Ammon's horn (tissue), 1 donor: ENCODE results near the gene ZNF562.

Source experiments
- DNase-seq: peaks from one replicate; pipeline ENCODE4 v3.0.0-alpha.2; 2016; ENCODE audit warnings: low spot score

The ZNF562 gene

DNA sequence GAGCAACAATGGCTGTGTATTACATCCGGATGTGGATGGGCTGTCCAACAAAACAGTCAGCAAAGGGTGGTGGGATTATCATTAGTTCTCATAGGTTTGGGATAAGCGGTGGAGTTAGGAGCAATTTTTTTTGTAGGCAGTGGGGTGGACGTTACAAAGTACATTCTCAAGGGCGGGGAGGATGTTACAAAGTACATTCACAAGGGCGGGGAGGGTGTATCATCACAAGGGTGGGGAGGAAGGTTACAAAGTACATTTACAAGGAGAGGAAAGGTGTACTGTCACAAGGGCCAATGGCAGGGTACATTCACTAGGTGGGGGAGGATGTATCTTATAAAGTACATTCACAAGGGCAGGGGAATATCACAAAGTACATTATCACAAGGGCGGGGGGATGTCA lies 33.1 kb downstream of the ZNF562 start:
- no peak for DNase-seq

- DNase-seq: no peak
Measured at GRCh38 chr19:9640956-9641355, 33.9 kb downstream of the ZNF562 start.

- DNase-seq: no peak
Measured at GRCh38 chr19:9636018-9636417, 38.9 kb downstream of the ZNF562 start.

DNA sequence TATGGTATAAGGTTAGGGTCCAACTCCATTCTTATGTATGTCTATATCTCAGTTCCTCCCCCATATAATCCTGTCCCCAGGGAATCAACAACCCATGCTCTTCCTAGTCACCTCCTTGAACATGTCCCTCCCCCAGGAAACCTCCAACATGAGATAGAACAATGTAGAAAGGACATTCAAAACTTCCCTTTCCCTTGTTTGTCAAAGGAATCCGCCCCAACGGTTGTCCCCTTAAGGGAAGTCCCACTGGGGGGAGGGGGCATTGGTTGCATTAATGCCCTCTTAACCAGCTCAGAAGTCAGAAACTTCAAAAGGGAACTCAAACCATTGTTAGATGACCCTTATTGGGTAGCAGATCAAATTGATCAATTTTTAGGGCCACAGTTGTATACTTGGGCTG lies 47.0 kb downstream of the ZNF562 start:
- DNase-seq: no peak

- no peak for DNase-seq
Measured at GRCh38 chr19:9622531-9622930, 52.4 kb downstream of the ZNF562 start.

GRCh38 chr19:9621156-9622037 lies 53.5 kb downstream of the ZNF562 start, which contains the start of gene ZNF561:
TSS of gene ZNF561 (minus strand) at chr19:9621232. CDS start at chr19:9619456, 1,776 bp downstream.
- peak; percentile 94 for DNase-seq

DNA sequence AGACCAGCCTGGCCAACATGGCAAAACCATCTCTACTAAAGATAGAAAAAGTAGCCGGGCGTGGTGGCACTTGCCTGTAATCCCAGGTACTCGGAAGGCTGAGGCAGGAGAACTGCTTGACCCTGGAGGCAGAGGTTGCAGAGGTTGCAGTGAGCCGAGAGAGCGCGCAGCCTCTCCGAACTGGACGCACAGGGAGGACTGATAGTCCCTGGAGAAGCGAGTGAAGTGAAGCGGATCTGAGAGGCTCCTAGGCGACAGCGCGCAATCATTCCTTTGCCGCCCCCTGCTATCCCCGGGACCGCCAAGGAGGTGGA lies 54.1 kb downstream of the ZNF562 start:
- no peak for DNase-seq

DNA sequence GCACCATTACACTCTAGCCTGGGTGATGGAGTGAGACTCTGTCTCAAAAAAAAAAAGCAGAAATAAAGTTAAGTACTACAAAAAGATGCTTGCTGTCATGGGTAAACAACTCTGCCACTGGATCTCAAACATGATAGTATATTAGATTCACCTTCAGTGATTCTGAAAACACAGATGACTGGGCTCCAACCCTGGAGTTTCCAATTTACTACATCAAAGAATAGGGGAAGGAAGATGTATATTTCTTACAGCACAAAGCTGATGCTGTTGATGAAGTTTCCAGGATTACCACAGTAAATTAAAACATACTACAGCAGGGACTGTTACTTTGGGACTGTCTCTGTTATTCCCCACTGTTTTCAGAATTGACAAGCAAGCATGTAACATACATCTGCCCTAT lies 59.1 kb downstream of the ZNF562 start:
- no peak for DNase-seq

GRCh38 chr19:9610484-9611113 lies 64.3 kb downstream of the ZNF562 start:
- DNase-seq: no peak

DNA sequence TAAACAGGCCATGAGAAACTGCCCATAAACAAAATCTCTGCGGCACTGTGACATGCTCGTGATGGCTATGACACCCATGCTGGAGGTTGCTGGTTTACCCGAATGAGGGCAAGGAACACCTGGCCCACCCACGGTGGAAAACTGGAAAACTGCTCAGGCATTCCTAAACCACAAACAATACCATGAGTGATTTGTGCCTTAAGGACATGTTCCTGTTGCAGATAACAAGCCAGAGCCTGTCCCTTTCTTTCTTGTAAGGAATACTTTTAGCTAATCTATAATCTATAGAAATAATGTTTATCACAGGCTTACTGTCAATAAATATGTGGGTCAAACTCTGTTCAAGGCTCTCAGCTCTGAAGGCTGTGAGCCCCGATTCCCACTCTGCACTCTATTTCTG lies 66.0 kb downstream of the ZNF562 start:
- DNase-seq: no peak

GRCh38 chr19:9597027-9597426 lies 77.9 kb downstream of the ZNF562 start:
- no peak for DNase-seq
